HG02678 (cell line): ENCODE measurements around the gene DLL4.

ENCODE experiments used
- ATAC-seq: cut with Tn5 transposase; IDR thresholded peaks from one replicate; pipeline ENCODE4 v1.9.1; 2021; ENCODE audit warnings: mild to moderate bottlenecking, moderate library complexity; ENCODE audit not compliant: unreplicated experiment

Gene DLL4

DNA sequence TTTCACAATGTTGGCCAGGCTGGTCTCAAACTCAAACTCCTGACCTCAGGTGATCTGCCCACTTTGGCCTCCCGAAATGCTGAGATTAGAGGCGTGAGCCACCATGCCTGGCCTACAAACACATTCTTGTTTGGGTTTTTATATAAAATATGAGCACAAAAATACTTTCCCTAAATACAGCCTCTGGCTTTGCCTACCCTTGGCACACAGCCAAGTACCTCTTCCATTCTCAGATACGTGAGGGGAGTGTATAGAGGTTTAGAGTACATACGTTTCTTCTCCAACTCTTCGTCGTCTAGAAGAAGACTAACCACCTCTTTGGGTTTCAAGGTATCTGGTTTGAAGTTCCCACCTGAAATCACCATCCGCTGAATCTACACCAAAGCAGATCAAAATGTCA is 57.7 kb downstream of the DLL4 start:
- ATAC-seq, result no peak

DNA sequence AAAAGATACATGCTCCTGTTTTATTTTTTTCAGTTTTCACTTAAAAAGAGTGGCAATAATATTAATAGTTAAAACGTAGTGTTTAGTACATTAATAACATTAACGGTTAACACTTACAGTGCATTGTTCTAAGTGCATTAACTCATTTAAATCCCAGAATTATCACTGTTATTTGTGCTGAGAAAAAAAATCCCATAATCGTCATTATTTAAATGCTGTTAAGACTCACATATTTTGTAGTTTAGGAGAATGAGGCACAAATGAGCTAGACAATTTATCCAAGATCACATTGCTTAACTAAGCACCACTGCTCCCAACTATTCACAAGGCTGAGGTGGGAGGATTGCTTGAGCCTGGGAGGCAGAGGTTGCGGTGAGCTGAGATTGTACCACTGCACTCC is 59.0 kb downstream of the DLL4 start:
- ATAC-seq, result no peak
